Measurements from ENCODE around the gene NSUN4. TPM values are rescaled to one million over a fixed set of nuclear protein-coding genes. Genes with fewer than 3 reads are reported as not detected.

The NSUN4 gene
- total RNA-seq, 2 experiments from 2014 or later: 34.9 to 36.7 TPM

DNA sequence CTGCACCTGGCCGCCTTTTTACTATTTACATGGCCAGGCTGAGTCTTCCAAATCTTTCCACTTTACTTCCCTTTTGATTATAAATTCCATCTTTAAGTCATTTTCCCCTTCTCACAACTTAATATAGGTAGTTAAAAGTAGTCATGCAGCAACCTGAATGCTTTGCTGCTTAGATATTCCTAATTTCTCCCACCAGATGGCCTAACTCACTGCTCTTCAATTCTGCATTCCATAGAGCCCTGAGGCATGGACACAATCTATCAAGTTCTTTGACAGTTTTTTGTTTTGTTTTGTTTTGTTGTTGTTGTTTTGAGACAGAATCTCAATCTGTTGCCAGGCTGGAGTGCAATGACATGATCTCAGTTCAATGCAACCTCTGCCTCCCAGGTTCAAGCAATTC, 31.8 kb downstream of the NSUN4 start:
- CTCF ChIA-PET: no interaction called here
- Histone ChIP-seq H3K4me1 (ENCODE audit: insufficient read depth, low read length) (no peaks in the 10 kb centered on the region), H3K27ac (ENCODE audit: low read depth in 1 of 2, low read length in 2 of 2) (no peak overlapping the region), H3K4me3 (ENCODE audit: low read length) (no peak overlapping the region), H3K27me3 (ENCODE audit: control insufficient read depth in 1 of 2, insufficient read depth in 2 of 2, low read length in 2 of 2) (no peaks in the 10 kb centered on the region), H3K36me3 (ENCODE audit: insufficient read depth, low read length) (peaks cover 6% of the 10 kb centered on the region), H3K9me3 (ENCODE audit: control insufficient read depth in 1 of 2, insufficient read depth in 1 of 2, low read length in 2 of 2) (no peaks in the 10 kb centered on the region)
- no peaks in the 10 kb centered on the region for H3K4me1 Mint-ChIP-seq (ENCODE audit: low read depth)
- H3K9me3 Mint-ChIP-seq: no peaks in the 10 kb centered on the region
- DNase-seq: no peak
- TF ChIP-seq, protein P1, sequence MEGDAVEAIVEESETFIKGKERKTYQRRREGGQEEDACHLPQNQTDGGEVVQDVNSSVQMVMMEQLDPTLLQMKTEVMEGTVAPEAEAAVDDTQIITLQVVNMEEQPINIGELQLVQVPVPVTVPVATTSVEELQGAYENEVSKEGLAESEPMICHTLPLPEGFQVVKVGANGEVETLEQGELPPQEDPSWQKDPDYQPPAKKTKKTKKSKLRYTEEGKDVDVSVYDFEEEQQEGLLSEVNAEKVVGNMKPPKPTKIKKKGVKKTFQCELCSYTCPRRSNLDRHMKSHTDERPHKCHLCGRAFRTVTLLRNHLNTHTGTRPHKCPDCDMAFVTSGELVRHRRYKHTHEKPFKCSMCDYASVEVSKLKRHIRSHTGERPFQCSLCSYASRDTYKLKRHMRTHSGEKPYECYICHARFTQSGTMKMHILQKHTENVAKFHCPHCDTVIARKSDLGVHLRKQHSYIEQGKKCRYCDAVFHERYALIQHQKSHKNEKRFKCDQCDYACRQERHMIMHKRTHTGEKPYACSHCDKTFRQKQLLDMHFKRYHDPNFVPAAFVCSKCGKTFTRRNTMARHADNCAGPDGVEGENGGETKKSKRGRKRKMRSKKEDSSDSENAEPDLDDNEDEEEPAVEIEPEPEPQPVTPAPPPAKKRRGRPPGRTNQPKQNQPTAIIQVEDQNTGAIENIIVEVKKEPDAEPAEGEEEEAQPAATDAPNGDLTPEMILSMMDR (IDR thresholded peaks at IDR 0.05): no peak
- H3K36me3 Mint-ChIP-seq (ENCODE audit: low read depth): peaks cover 39% of the 10 kb centered on the region
- H3K27me3 Mint-ChIP-seq: no peaks in the 10 kb centered on the region
- H3K27ac Mint-ChIP-seq: no peak overlapping the region
- POLR2A ChIA-PET: no interaction called here
- no peak overlapping the region for H3K4me3 Mint-ChIP-seq
- intact Hi-C loops (cut with DNase I, micrococcal nuclease): no loop called here
- no peak for ATAC-seq (ENCODE audit: poor library complexity)

DNA sequence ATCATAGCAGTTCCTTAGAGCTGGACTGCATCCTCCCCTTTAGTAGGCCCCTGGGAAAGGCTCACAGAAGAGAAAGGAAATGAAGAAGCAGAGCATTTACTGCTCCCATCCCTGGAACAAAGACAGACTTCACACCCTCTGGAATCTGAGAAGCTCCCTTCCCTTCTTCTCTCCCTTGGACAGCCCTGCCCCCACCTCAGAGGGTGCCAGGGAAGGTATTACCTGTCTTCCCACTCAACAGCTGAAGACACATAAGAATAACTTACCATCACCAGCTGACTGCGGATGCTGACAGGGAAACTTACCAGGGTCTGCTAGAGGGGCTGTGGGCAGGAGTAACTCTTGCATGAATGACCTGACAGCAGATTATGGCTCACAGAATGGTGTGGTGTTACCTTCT, 39.4 kb downstream of the NSUN4 start:
- Mint-ChIP-seq H3K27ac (no peak overlapping the region), H3K36me3 (ENCODE audit: low read depth) (peaks cover 8% of the 10 kb centered on the region), H3K27me3 (no peaks in the 10 kb centered on the region), H3K4me3 (no peak overlapping the region), H3K9me3 (peaks cover 6% of the 10 kb centered on the region), H3K4me1 (ENCODE audit: low read depth) (no peaks in the 10 kb centered on the region)
- Histone ChIP-seq H3K9me3 (ENCODE audit: control insufficient read depth in 1 of 2, insufficient read depth in 1 of 2, low read length in 2 of 2) (peaks cover 0 to 10% of the 10 kb centered on the region in 2 experiments), H3K27me3 (ENCODE audit: control insufficient read depth in 1 of 2, insufficient read depth in 2 of 2, low read length in 2 of 2) (no peaks in the 10 kb centered on the region), H3K36me3 (ENCODE audit: insufficient read depth, low read length) (no peaks in the 10 kb centered on the region), H3K4me3 (ENCODE audit: low read length) (no peak overlapping the region), H3K4me1 (ENCODE audit: insufficient read depth, low read length) (no peaks in the 10 kb centered on the region), H3K27ac (ENCODE audit: low read depth in 1 of 2, low read length in 2 of 2) (no peak overlapping the region)
- intact Hi-C loops (cut with DNase I, micrococcal nuclease): no loop called here
- ChIA-PET CTCF (no interaction called here), POLR2A (no interaction called here)
- ATAC-seq (ENCODE audit: poor library complexity): no peak
- no peak for DNase-seq
- TF ChIP-seq, protein P1 (IDR thresholded peaks at IDR 0.05): no peak

DNA sequence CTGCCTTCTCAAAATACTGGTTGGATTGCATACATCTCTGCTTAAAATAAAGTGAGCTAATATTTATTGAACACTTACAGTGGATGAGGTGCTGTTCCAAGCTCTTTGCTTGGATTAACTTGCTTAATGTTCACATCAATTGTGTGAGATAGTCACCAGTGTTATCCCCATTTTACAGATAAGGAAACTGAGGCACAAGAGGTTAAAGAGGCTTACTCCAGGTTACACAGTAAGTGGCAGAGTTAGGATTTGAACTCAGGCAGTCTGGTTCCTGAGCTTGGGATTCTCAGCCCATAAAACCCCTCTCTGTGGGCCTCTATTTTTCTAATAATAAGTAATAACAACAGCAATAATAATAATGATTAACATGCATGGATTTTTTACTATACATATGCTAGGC, 39.9 kb downstream of the NSUN4 start:
- no peaks in the 10 kb centered on the region for H3K27me3 Mint-ChIP-seq
- Histone ChIP-seq H3K36me3 (ENCODE audit: insufficient read depth, low read length) (no peaks in the 10 kb centered on the region), H3K27ac (ENCODE audit: low read depth in 1 of 2, low read length in 2 of 2) (no peak overlapping the region), H3K4me1 (ENCODE audit: insufficient read depth, low read length) (no peaks in the 10 kb centered on the region), H3K4me3 (ENCODE audit: low read length) (no peak overlapping the region), H3K9me3 (ENCODE audit: control insufficient read depth in 1 of 2, insufficient read depth in 1 of 2, low read length in 2 of 2) (peaks cover 0 to 10% of the 10 kb centered on the region in 2 experiments), H3K27me3 (ENCODE audit: control insufficient read depth in 1 of 2, insufficient read depth in 2 of 2, low read length in 2 of 2) (no peaks in the 10 kb centered on the region)
- no peak overlapping the region for H3K4me3 Mint-ChIP-seq
- peaks cover 8% of the 10 kb centered on the region for H3K36me3 Mint-ChIP-seq (ENCODE audit: low read depth)
- ATAC-seq (ENCODE audit: poor library complexity) (no peak), DNase-seq (no peak)
- CTCF ChIA-PET: interaction anchor here (0.6 kb wide), 1 partner anchor 44 kb away, joined by 4 read pairs; no protein-coding TSS in a partner anchor
- intact Hi-C loops (cut with DNase I, micrococcal nuclease): no loop called here
- no peaks in the 10 kb centered on the region for H3K4me1 Mint-ChIP-seq (ENCODE audit: low read depth)
- H3K9me3 Mint-ChIP-seq: peaks cover 6% of the 10 kb centered on the region
- POLR2A ChIA-PET: no interaction called here
- H3K27ac Mint-ChIP-seq: no peak overlapping the region
- TF ChIP-seq, protein P1 (IDR thresholded peaks at IDR 0.05): no peak
